SU-DHL-6 (cell line): ENCODE data around the gene PXK.

Source experiments
- H2AFZ ChIP-seq: fragments of 200-600 bp; sonication (generic); 2 replicates; pipeline ENCODE4 v1.6.1; 2014; ENCODE audit warnings: low read depth, mild to moderate bottlenecking, moderate library complexity, mixed read lengths, antibody characterized with exemption, low read length; ENCODE audit not compliant: severe bottlenecking
- H3F3A ChIP-seq: fragments of 200-600 bp; shearing (Covaris generic); 2 replicates; pipeline ENCODE4 v1.6.0; 2016; ENCODE audit warnings: antibody characterized with exemption, mild to moderate bottlenecking; ENCODE audit not compliant: insufficient read depth
- H3K27ac ChIP-seq: fragments of 200-600 bp; sonication (generic); 2 replicates; pipeline ENCODE4 v1.5.1; 2016; ENCODE audit warnings: low read depth, mild to moderate bottlenecking, low read length, moderate library complexity, mixed read lengths
- H3K27me3 ChIP-seq: fragments of 200-600 bp; sonication (generic), shearing (Covaris generic); 2 replicates; pipeline ENCODE4 v1.6.0; 2014; ENCODE audit warnings: mild to moderate bottlenecking, low read length
- H3K36me3 ChIP-seq: fragments of 200-600 bp; sonication (generic); 2 replicates; pipeline ENCODE4 v1.6.1; 2014; ENCODE audit warnings: mild to moderate bottlenecking, low read length, mixed read lengths
- H3K4me2 ChIP-seq: fragments of 300-600, 200-600 bp; shearing (Covaris generic), sonication (generic); 2 replicates; pipeline ENCODE4 v1.6.0; 2014; ENCODE audit warnings: low read length, low read depth, mild to moderate bottlenecking; ENCODE audit not compliant: poor library complexity, severe bottlenecking
- H3K4me3 ChIP-seq: fragments of 200-600 bp; sonication (generic); 2 replicates; pipeline ENCODE4 v1.5.1; 2014; ENCODE audit warnings: antibody characterized with exemption, low read length, mild to moderate bottlenecking, mixed read lengths; ENCODE audit not compliant: insufficient read depth, poor library complexity, severe bottlenecking
- H3K79me2 ChIP-seq: fragments of 200-600 bp; sonication (generic); 2 replicates; pipeline ENCODE4 v1.6.1; 2014; ENCODE audit warnings: mild to moderate bottlenecking, low read length, moderate library complexity; ENCODE audit not compliant: insufficient read depth
- H3K9ac ChIP-seq: fragments of 200-600 bp; sonication (generic); 2 replicates; pipeline ENCODE4 v1.7.0; 2014; ENCODE audit warnings: mild to moderate bottlenecking, low read length
- H3K9me2 ChIP-seq: fragments of 200-600 bp; sonication (generic); replicated peaks from 2 replicates; pipeline ENCODE4 v1.6.1; 2014; ENCODE audit warnings: low read length; ENCODE audit not compliant: insufficient read depth
- H3K9me3 ChIP-seq: fragments of 200-600 bp; sonication (generic); 2 replicates; pipeline ENCODE4 v1.6.1; 2014; ENCODE audit warnings: low read length, mixed read lengths; ENCODE audit not compliant: insufficient read depth
- H4K20me1 ChIP-seq: fragments of 200-600 bp; sonication (generic); 2 replicates; pipeline ENCODE4 v1.6.1; 2014; ENCODE audit warnings: low read depth, mild to moderate bottlenecking, antibody characterized with exemption, low read length, moderate library complexity, mixed read lengths
- CTCF ChIP-seq: fragments of 200-600 bp; sonication (generic); IDR thresholded peaks from one replicate; pipeline ENCODE4 v1.5.1; 2017; ENCODE audit warnings: antibody characterized with exemption, mild to moderate bottlenecking, low read length, moderate library complexity; ENCODE audit not compliant: insufficient read depth, poor library complexity, severe bottlenecking
- EZH2phosphoT487 ChIP-seq: fragments of 200-600 bp; sonication (generic), shearing (Covaris generic); conservative IDR thresholded peaks from 2 replicates; pipeline ENCODE4 v1.6.1; 2018; ENCODE audit warnings: mild to moderate bottlenecking, antibody characterized with exemption, low read length, moderate library complexity, mixed read lengths

PXK gene

GRCh38 chr3:58416191-58416590 lies 83.5 kb downstream of the PXK start:
- Histone ChIP-seq H3K9me2 (no peaks in the 10 kb centered on the region), H3K4me3 (no peak overlapping the region), H3K9ac (no peak overlapping the region), H3K27me3 (no peaks in the 10 kb centered on the region), H3K79me2 (no peaks in the 10 kb centered on the region), H4K20me1 (no peaks in the 10 kb centered on the region), H3K4me2 (no peak overlapping the region), H3K27ac (no peak overlapping the region), H3K9me3 (no peaks in the 10 kb centered on the region), H3K36me3 (peaks cover 25% of the 10 kb centered on the region; the same call in 1 of the 2 replicates), H2AFZ (no peak overlapping the region), H3F3A (peaks cover 21% of the 10 kb centered on the region)
- TF ChIP-seq EZH2phosphoT487 (no peak), CTCF (no peak)

GRCh38 chr3:58417075-58417474 lies 84.4 kb downstream of the PXK start:
- Histone ChIP-seq H3K27me3 (no peaks in the 10 kb centered on the region), H3F3A (peaks cover 21% of the 10 kb centered on the region), H3K27ac (no peak overlapping the region), H3K9me2 (no peaks in the 10 kb centered on the region), H3K36me3 (peaks cover 25% of the 10 kb centered on the region; the same call in 1 of the 2 replicates), H3K79me2 (no peaks in the 10 kb centered on the region), H3K4me2 (no peak overlapping the region), H3K4me3 (no peak overlapping the region), H4K20me1 (no peaks in the 10 kb centered on the region), H3K9ac (no peak overlapping the region), H3K9me3 (no peaks in the 10 kb centered on the region), H2AFZ (no peak overlapping the region)
- TF ChIP-seq CTCF (no peak), EZH2phosphoT487 (no peak)

GRCh38 chr3:58418227-58418626 lies 85.5 kb downstream of the PXK start:
- no peaks in the 10 kb centered on the region for H4K20me1 ChIP-seq
- no peaks in the 10 kb centered on the region for H3K79me2 ChIP-seq
- no peak for TF ChIP-seq CTCF
- no peak for TF ChIP-seq EZH2phosphoT487
- no peaks in the 10 kb centered on the region for H3K27me3 ChIP-seq
- H3K4me2 ChIP-seq: no peak overlapping the region
- H2AFZ ChIP-seq: no peak overlapping the region
- no peak overlapping the region for H3K9ac ChIP-seq
- H3K9me2 ChIP-seq: no peaks in the 10 kb centered on the region
- peaks cover 22% of the 10 kb centered on the region; the same call in 1 of the 2 replicates for H3K36me3 ChIP-seq
- no peaks in the 10 kb centered on the region for H3K9me3 ChIP-seq
- H3K27ac ChIP-seq: no peak overlapping the region
- H3F3A ChIP-seq: peaks cover 19% of the 10 kb centered on the region
- H3K4me3 ChIP-seq: no peak overlapping the region
